Thyroid gland (tissue), 4 donors: ENCODE results near the gene BIK. TPM values are rescaled to one million over a fixed set of nuclear protein-coding genes. Genes with fewer than 3 reads are reported as not detected.

ENCODE experiments used
- DNase-seq, 2 donors: peaks; one replicate each; pipeline ENCODE4 v3.0.0-alpha.2; 2019
- H3K27ac ChIP-seq, 3 donors: fragments of 200-600 bp; sonication (generic); 1 replicate in 2 of 3; 2 replicates in 1 of 3; pipeline ENCODE4 v1.5.1; 2016 to 2019; ENCODE audit warnings: mild to moderate bottlenecking in 1 of 3, moderate library complexity in 1 of 3
- H3K27me3 ChIP-seq: fragments of 200-600 bp; sonication (generic); one replicate; pipeline ENCODE4 v1.5.1; 2019
- H3K36me3 ChIP-seq, 2 donors: fragments of 200-600 bp; sonication (generic); one replicate each; pipeline ENCODE4 v1.5.1; 2016 to 2019
- H3K4me1 ChIP-seq, 2 donors: fragments of 200-600 bp; sonication (generic); one replicate each; pipeline ENCODE4 v1.5.1; 2017 to 2019
- H3K4me3 ChIP-seq, 3 donors: fragments of 200-600 bp; sonication (generic); replicated peaks in 1 of 3; 1 replicate in 2 of 3; 2 replicates in 1 of 3; pipeline ENCODE4 v1.5.1; 2016; ENCODE audit warnings: mild to moderate bottlenecking in 1 of 3
- H3K9me3 ChIP-seq: fragments of 200-600 bp; sonication (generic); one replicate; pipeline ENCODE4 v1.5.1; 2017
- POLR2A ChIP-seq, 2 donors: fragments of 450-650 bp; IDR thresholded peaks; one replicate each; pipeline ENCODE4 v1.6.1; 2017; ENCODE audit warnings: antibody characterized with exemption in 2 of 2, mild to moderate bottlenecking in 2 of 2, moderate library complexity in 1 of 2
- WGBS, 2 donors: methylation state at CpG; one replicate each; pipeline ENCODE4 v1.1.5; 2017; 5-methylcytosine and 5-hydroxymethylcytosine counted together
- intact Hi-C: fragments of 100-400 bp; cut with DNase I; formaldehyde crosslinking; loops from one replicate; pipeline ENCODE4 v1.15.1; 2023
- total RNA-seq, 4 donors: library from RNA; depleted of rRNA; stranded (reverse); fragments of >200 nt; gene quantifications; one replicate each; pipeline ENCODE4 v1.2.3, GENCODE V29; 2016
- TF ChIP-seq, protein P1 (sequence below), 6 experiments: fragments of 200-600 bp in 3 of 6; fragments of 450-650 bp in 3 of 6; sonication (generic) in 3 of 6; IDR thresholded peaks; one replicate each; pipeline ENCODE4 v1.5.1; 2016 to 2019; ENCODE audit warnings: antibody characterized with exemption in 6 of 6, mild to moderate bottlenecking in 2 of 6, inconsistent platforms in 1 of 6, moderate library complexity in 1 of 6

BIK gene
- total RNA-seq, 4 donors from 2014 or later = 4.1 to 12.1 (median 5.7) TPM

DNA sequence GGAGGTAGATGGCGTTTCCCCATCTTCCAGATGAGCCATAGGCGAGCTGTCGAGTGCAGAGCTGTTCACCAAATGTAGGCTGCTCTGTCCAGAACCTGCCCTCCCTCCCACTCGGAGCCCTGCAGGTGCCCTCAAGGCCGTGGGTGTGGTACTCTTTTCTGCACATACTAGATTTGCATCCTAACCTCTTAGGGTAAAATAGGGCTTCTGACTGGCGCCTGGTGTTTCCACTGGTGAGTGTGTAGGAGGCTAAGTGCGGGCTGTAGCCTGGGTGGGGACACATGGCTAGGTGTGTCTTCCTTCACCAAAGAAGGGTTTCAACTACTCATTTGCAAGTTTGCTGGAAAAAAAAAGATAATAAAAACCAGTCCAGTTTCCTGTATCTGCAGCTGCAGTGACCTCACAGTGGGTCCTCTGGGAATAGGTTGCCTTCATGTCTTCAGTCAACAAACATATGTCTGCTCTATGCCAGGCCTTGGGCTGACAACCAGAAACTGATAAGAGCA, 8.5 kb downstream of the BIK start:
- DNase-seq = no peak
- Histone ChIP-seq H3K36me3 (no peaks in the 10 kb centered on the region), H3K4me3 (no peak overlapping the region), H3K27ac (no peak overlapping the region), H3K27me3 (no peaks in the 10 kb centered on the region), H3K9me3 (no peaks in the 10 kb centered on the region), H3K4me1 (no peaks in the 10 kb centered on the region)
- 73 to 75% methylated on average over 3 to 6 of the region's 7 CpGs for WGBS, 2 donors
- intact Hi-C loops = no loop called here
- TF ChIP-seq, protein P1, sequence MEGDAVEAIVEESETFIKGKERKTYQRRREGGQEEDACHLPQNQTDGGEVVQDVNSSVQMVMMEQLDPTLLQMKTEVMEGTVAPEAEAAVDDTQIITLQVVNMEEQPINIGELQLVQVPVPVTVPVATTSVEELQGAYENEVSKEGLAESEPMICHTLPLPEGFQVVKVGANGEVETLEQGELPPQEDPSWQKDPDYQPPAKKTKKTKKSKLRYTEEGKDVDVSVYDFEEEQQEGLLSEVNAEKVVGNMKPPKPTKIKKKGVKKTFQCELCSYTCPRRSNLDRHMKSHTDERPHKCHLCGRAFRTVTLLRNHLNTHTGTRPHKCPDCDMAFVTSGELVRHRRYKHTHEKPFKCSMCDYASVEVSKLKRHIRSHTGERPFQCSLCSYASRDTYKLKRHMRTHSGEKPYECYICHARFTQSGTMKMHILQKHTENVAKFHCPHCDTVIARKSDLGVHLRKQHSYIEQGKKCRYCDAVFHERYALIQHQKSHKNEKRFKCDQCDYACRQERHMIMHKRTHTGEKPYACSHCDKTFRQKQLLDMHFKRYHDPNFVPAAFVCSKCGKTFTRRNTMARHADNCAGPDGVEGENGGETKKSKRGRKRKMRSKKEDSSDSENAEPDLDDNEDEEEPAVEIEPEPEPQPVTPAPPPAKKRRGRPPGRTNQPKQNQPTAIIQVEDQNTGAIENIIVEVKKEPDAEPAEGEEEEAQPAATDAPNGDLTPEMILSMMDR (IDR thresholded peaks at IDR 0.05) = no peak
- TF ChIP-seq POLR2A (IDR thresholded peaks at IDR 0.05) = no peak

DNA sequence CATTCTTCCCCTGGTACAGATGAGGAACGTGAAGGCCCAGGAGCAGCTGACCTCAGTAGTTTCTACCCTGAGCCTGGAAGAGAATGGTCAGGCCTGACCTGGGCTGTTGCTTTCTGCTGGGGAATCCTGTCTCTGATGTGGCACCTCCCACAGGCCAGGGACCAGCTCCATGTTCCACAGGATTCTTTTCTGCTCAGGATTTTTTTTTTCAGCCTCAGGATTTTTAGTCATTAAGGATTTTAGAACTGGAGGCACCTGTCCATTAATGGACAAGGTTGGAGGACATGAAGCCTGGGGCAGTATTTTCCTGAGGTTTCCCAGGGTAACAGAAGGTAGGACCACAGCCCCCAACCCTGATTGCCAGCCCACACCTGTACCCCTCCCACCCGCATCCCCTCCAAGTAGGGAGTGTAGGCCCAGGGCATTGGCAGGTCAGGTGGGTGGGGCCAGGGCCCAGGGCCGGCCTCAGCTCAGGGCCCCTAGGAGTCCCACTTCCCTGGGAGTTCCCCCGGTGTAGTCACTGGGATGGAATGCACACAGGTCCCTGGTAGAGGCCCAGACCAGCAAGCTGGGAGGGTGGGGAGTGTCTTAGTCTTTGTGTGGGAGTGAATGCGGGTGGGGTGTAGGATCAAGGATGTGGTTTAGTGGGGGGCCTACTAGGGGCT, 16.1 kb downstream of the BIK start:
- no peaks in the 10 kb centered on the region for H3K36me3 ChIP-seq
- TF ChIP-seq, protein P1 (IDR thresholded peaks at IDR 0.05) = no peak
- TF ChIP-seq POLR2A (IDR thresholded peaks at IDR 0.05) = no peak
- no peak overlapping the region for H3K27ac ChIP-seq
- intact Hi-C loops = no loop called here
- WGBS, 2 donors = 60 to 85% methylated on average over 3 to 4 of the region's 5 CpGs
- no peak overlapping the region for H3K4me3 ChIP-seq
- H3K27me3 ChIP-seq = no peaks in the 10 kb centered on the region
- H3K9me3 ChIP-seq = no peaks in the 10 kb centered on the region
- DNase-seq = no peak
- H3K4me1 ChIP-seq = no peaks in the 10 kb centered on the region

GRCh38 chr22:43127166-43127908, 16.8 kb downstream of the BIK start:
- Histone ChIP-seq H3K9me3 (no peaks in the 10 kb centered on the region), H3K36me3 (peaks cover 3 to 4% of the 10 kb centered on the region in 2 donors), H3K4me1 (no peaks in the 10 kb centered on the region), H3K27me3 (no peaks in the 10 kb centered on the region), H3K4me3 (no peak overlapping the region), H3K27ac (no peak overlapping the region)
- no peak for TF ChIP-seq POLR2A (IDR thresholded peaks at IDR 0.05)
- TF ChIP-seq, protein P1 (IDR thresholded peaks at IDR 0.05) = no peak
- WGBS, 2 donors = 80 to 97% methylated on average over 5 to 6 of the region's 17 CpGs
- intact Hi-C loops = no loop called here
- DNase-seq = no peak

DNA sequence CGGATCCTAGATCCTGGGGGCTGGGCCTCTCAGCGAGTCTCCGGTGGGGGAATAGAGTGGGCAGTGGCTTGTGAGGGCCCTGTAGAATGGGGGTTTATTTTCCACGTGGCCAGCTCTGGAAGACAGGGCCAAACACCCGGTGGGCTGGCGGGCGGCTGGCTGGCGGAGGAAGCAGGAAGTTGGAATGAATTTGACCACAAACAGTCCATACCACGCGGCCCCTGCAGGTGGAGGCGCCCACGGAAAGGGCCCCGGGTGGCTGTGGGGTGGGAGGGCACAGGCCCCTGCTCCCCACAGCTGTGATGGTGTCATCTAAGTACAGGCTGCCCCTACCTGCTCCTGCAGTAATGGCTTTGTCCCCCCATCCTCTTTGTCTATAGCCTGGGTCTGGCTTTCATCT, 17.6 kb downstream of the BIK start:
- DNase-seq = no peak
- intact Hi-C loops = no loop called here
- WGBS, 2 donors = 74 to 88% methylated on average over 3 to 13 of the region's 13 CpGs
- H3K4me3 ChIP-seq = no peak overlapping the region
- H3K27ac ChIP-seq = no peak overlapping the region
- H3K9me3 ChIP-seq = no peaks in the 10 kb centered on the region
- H3K4me1 ChIP-seq = no peaks in the 10 kb centered on the region
- no peaks in the 10 kb centered on the region for H3K27me3 ChIP-seq
- TF ChIP-seq POLR2A (IDR thresholded peaks at IDR 0.05) = no peak
- TF ChIP-seq, protein P1 (IDR thresholded peaks at IDR 0.05) = no peak
- H3K36me3 ChIP-seq = peaks cover 7 to 11% of the 10 kb centered on the region in 2 donors

DNA sequence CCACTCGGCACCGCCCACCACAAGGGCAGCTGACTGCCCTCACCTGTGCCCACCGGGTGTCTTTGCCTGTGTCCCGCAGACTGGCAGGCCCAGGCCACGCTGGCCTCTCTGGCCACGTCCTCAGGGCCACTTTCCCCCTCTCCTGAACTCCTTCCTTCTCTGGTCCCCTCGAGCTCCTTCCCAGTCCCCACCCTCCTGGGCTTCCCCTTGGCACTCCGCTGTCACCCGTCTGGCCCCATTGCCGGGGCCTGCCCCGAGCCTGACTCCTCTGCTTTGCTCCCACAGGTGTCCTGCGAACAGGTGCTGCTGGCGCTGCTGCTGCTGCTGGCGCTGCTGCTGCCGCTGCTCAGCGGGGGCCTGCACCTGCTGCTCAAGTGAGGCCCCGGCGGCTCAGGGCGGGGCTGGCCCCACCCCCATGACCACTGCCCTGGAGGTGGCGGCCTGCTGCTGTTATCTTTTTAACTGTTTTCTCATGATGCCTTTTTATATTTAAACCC, 18.4 kb downstream of the BIK start:
- TF ChIP-seq, protein P1 (IDR thresholded peaks at IDR 0.05) = no peak
- no peak for TF ChIP-seq POLR2A (IDR thresholded peaks at IDR 0.05)
- Histone ChIP-seq H3K4me3 (no peak overlapping the region), H3K36me3 (peaks cover 8 to 13% of the 10 kb centered on the region in 2 donors), H3K27me3 (no peaks in the 10 kb centered on the region), H3K9me3 (no peaks in the 10 kb centered on the region), H3K4me1 (no peaks in the 10 kb centered on the region), H3K27ac (no peak overlapping the region)
- DNase-seq = no peak
- intact Hi-C loops = no loop called here
- WGBS, 2 donors = 54 to 72% methylated on average over 19 to 20 of the region's 20 CpGs
